ENCODE measurements around the gene FBXO36.
"Not testable (repeated sequence)": the region's sequence is repeated elsewhere in the genome, so short reads cannot be mapped to it uniquely, and the experiment has no call there.

FBXO36 gene, protein sequence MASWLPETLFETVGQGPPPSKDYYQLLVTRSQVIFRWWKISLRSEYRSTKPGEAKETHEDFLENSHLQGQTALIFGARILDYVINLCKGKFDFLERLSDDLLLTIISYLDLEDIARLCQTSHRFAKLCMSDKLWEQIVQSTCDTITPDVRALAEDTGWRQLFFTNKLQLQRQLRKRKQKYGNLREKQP

DNA sequence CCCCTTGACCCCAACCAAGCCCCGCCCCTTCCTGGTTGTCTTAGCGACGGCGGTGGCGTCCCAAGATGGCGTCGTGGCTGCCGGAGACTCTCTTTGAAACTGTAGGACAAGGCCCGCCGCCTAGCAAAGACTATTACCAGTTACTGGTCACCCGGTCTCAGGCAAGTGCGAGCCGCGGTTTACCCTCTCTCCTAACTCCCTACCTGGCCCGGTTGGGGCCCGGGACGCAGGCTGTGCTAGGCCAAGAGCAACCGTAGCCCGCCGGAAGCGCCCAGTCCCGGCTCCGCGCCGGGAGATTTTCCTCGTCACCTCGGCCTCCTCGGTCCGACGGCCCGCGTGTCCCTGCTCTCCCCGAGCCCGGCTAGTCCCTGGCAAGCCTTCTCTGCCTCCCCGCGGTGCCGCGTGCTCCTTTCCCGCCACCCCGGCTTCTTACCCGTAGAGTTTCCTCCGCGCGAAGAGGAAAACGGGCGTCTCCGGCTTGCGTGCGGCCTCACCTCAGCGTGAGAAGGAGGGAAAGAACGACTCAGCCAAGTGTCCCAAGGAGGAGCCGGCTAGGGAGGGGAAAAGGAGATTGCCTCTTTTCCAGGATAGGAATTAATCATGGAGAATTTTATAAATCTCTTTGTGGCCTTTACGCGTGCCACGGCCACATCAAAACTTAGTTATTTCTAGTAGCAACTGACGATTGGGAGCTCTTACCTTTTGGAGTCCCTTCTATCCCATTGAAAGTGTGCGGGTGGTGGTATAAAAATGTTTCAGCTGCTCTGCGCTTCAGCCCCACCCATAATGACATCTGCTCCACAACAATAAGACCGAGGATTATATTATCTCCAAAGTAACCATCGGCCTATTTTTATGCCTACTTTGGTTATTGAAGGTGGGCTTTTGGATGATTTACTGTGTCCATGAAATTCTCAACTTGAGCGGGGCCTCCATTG, at the start of gene FBXO36:
Gene FBXO36, plus strand, starts transcription at position 55 of the 938 bp plus-strand sequence. Its CDS starts 11 bp downstream, at position 66.
- no peak for DNase-seq (ENCODE audit: low spot score)

- DNase-seq (ENCODE audit: low spot score), result no peak
Observed at GRCh38 chr2:229873123-229873581, 49.2 kb upstream of the FBXO36 start.

- no peak for DNase-seq (ENCODE audit: low spot score)
Observed at GRCh38 chr2:229874647-229875046, 47.7 kb upstream of the FBXO36 start.

DNA sequence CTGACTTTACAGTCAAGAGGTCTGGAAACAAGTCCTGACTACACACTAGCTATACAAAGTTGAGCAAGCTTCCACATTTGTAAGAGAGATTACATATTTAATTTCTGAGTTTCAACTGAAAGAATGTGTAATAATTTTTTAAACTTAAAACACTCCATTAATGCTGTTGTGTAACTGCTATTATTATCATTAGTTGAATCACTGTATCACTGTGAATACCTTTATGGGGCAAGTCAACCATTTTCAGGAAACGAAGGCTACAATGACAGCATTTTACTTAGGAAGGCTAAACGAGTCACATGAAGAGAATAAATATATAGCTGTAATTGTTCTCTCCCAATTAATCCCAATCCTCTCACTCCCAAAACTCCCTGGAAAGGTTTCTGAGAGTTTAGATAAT, 46.8 kb upstream of the FBXO36 start:
- no peak for DNase-seq (ENCODE audit: low spot score)

- DNase-seq (ENCODE audit: low spot score), result no peak
Observed at GRCh38 chr2:229879191-229879950, 42.9 kb upstream of the FBXO36 start.

DNA sequence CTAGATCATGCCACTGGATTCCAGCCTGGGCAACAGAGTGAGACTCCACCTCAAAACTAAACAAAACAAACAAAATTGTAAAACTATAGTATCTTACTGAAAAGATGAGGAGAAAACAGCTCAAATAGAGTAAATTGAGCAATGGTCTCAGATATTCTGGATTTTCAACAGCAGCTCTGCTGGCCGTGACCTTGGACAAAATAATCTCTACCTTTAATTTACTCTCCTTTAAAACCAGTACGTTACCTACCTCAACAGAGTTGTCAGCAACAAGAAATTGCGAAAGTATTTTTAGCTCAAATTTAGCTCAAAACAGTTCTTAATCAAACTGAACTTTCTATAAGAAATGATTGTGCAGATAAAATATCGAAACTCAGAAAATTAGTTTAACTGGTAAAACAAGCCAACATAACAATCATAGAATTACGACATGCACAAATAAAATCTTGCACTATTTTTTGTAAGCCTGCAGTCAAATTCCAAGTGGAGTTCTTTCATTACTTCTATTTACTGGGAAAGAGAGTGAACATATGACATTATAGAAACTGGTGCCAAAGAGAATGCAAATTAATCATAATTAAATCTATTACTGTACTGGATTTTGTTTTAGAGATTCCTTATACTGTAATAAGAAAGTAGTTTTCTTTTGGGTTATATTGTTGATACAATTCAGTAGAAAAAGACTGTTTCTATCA, 41.3 kb upstream of the FBXO36 start:
- no peak for DNase-seq (ENCODE audit: low spot score)

GRCh38 chr2:229882583-229882982, 39.7 kb upstream of the FBXO36 start:
- no peak for DNase-seq (ENCODE audit: low spot score)

DNA sequence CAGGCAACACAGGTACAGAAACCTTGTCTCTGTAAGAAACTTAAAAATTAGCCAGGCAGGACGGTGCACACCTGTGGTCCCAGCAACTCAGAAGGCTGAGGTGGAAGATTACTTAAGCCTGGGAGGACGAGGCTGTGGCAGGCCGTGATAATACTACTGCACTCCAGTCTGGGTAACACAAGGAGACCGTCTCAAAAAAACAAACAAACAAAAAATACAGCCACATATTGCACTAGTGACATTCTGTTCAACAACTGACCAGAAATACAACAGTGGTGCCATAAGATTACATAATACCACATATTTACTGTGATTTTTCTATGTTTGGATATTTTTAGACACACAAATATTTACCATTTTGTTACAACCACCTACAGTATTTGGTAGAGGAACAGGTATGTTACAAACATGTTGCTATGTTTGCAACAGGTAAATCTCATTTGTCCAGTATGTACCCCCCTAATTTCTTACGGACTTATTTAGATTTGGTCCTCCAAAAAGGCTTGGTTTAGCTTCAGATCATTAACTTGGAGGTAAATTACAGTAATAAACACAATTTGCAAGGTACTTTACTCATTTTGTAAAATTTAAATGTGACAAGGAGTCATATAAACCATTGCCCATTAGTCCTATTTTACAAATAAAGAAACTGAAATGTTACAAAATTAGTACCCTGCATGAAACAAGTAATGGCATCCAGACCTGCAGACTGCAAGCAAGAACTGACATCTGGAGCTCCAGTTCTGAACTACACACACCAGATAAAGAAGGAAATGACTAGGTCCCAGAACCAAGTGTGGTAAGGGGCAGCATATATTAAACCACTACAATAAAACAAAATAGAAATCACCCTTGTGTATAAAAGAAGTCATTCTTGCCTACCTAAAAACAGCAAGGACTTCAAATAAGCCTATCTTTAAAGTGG, 37.3 kb upstream of the FBXO36 start:
- no peak for DNase-seq (ENCODE audit: low spot score)

GRCh38 chr2:229887441-229887840, 34.9 kb upstream of the FBXO36 start:
- no peak for DNase-seq (ENCODE audit: low spot score)

GRCh38 chr2:229888031-229888430, 34.3 kb upstream of the FBXO36 start:
- DNase-seq (ENCODE audit: low spot score), result no peak

- no peak for DNase-seq (ENCODE audit: low spot score)
Observed at GRCh38 chr2:229889023-229889422, 33.3 kb upstream of the FBXO36 start.

DNA sequence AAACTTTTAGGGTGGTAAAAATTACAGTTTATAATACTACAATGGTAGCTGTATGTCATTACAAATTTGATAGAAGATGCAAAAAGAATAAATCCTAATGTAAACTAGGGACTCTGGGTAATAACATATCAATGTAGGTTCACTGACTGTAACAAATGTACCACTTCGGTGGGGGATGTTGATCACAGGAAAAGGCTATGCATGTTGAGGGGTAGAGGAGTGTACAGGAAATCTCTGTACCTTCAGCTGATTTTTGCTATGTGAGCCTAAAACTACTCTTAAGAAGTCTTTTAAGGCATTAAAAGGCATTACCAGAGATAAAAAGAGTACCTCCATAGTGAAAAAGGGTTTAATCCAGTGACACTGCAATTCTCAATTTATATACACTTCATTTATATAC, 25.4 kb upstream of the FBXO36 start:
- no peak for DNase-seq (ENCODE audit: low spot score)

GRCh38 chr2:229899604-229900003, 22.7 kb upstream of the FBXO36 start:
- DNase-seq (ENCODE audit: low spot score), result no peak

DNA sequence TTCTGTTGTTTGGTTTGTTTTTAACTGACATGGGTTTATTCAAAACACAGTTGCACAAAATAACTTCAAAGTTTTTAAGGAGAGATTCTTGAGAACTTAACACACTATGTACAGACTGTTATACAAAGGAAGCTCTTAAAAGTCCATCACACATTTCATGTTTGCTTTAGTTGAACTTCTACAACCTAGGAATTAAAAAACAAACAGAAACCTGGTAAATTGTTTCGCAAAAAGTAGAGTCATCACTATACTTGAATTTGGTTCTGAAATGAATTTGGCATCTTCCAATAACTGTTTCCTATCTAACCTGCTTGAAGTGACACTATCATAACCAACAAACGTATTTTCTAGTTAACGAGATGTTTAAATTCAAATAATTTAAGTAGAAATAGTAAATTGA, 22.3 kb upstream of the FBXO36 start:
- DNase-seq (ENCODE audit: low spot score), result no peak

DNA sequence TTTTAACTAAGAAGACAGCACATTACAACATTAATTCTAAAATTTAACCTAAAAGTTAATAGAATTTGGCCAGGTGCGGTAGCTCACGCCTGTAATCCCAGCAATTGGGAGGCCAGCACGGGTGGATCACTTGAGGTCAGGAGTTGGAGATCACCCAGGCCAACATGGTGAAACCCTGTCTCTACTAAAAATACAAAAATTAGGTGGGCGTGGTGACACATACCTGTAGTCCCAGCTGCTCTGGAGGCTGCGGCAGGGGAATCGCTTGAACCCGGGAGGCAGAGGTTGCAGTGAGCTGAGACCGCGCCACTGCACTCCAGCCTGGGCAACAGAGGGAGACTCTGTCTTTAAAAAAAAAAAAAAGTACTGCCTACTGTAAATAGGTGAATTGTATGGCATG, 21.8 kb upstream of the FBXO36 start:
- DNase-seq (ENCODE audit: low spot score), result not testable (repeated sequence)

- DNase-seq (ENCODE audit: low spot score), result no peak
Observed at GRCh38 chr2:229901819-229902218, 20.5 kb upstream of the FBXO36 start.

- DNase-seq (ENCODE audit: low spot score), result no peak
Observed at GRCh38 chr2:229903037-229903436, 19.3 kb upstream of the FBXO36 start.

DNA sequence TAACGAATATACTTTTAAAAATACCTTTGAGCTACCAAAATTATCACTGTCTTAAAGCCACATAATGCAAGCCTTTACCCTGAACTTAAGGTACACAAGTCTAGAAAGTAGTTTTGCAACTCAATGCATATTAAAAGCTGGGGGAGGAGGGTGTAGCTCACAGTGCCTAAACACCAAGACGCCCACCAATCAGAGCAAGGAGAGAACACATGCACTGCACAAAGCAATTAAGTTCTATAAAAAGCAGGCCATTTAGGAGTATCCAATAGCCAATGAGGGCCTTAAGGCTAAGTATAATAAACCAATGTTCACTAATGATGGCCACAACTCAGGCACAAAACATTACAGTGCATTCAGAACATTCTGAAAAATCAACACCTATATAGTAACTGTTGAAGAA, 16.7 kb upstream of the FBXO36 start:
- no peak for DNase-seq (ENCODE audit: low spot score)

DNA sequence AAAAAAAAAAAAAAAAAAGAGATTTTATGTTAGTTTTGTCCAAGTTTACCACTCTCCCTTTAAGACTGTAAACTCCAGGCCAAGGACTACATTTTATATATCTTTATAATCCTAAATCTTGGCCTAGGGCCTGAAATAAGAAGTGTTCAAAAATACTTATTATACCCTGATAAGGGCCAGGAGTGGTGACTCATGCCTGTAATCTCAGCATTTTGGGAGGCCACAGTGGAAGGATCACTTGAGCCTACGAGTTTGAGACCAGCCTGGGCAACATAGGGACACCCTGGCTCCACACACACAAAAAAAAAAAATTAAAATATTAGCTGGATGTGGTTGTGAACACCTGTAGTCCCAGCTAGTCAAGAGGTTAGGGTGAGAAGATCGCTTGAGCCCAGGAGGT, 13.2 kb upstream of the FBXO36 start:
- DNase-seq (ENCODE audit: low spot score), result no peak

GRCh38 chr2:229910147-229910831, 12.0 kb upstream of the FBXO36 start:
- DNase-seq (ENCODE audit: low spot score), result no peak

Data from globus pallidus (tissue), 1 donor.